SK-N-SH treated with all-trans-retinoic acid at 6 μM for 48 hours (cell line): ENCODE results near the gene MCFD2.
"Not testable (repeated sequence)": the region's sequence is repeated elsewhere in the genome, so short reads cannot be mapped to it uniquely, and the experiment has no call there.

Experiments
- ATAC-seq: fragments of 200-7000 bp; cut with Tn5 transposase; 3 replicates; pipeline ENCODE4 v1.9.1; 2020; ENCODE audit warnings: mild to moderate bottlenecking, moderate library complexity
- ARNTL ChIP-seq: fragments of 450-650 bp; formaldehyde crosslinking; IDR thresholded peaks from 2 replicates; pipeline ENCODE4 v1.5.0; 2020; ENCODE audit warnings: low read depth, mild to moderate bottlenecking, moderate library complexity, borderline replicate concordance
- BACH2 ChIP-seq: fragments of 250-450 bp; sonication (Bioruptor Pico); IDR thresholded peaks from 2 replicates; pipeline ENCODE4 v1.9.0; 2021; ENCODE audit warnings: mild to moderate bottlenecking, borderline replicate concordance
- CSDC2 ChIP-seq: fragments of 250-450 bp; sonication (Bioruptor Pico); IDR thresholded peaks from 2 replicates; pipeline ENCODE4 v1.5.0; 2020; ENCODE audit warnings: mild to moderate bottlenecking, moderate library complexity
- CSRNP3 ChIP-seq: fragments of 250-450 bp; sonication (Bioruptor Pico); IDR thresholded peaks from 2 replicates; pipeline ENCODE4 v1.5.1; 2021; ENCODE audit warnings: mild to moderate bottlenecking, moderate library complexity
- ESRRG ChIP-seq: fragments of 250-450 bp; sonication (Bioruptor Pico); IDR thresholded peaks from 2 replicates; pipeline ENCODE4 v1.6.1; 2021; ENCODE audit warnings: mild to moderate bottlenecking
- GLIS3 ChIP-seq: fragments of 250-450 bp; sonication (Bioruptor Pico); IDR thresholded peaks from 2 replicates; pipeline ENCODE4 v1.5.0; 2020; ENCODE audit warnings: mild to moderate bottlenecking, moderate library complexity
- OSR1 ChIP-seq: fragments of 250-450 bp; sonication (Bioruptor Pico); IDR thresholded peaks from 2 replicates; pipeline ENCODE4 v1.8.0; 2022; ENCODE audit warnings: moderate library complexity, mild to moderate bottlenecking, inconsistent platforms
- POU6F1 ChIP-seq: fragments of 250-450 bp; sonication (Bioruptor Pico); IDR thresholded peaks from 2 replicates; pipeline ENCODE4 v1.8.0; 2021; ENCODE audit warnings: low read depth, mild to moderate bottlenecking, moderate library complexity, borderline replicate concordance
- RARB ChIP-seq: fragments of 250-450 bp; sonication (Bioruptor Pico); IDR thresholded peaks from 2 replicates; pipeline ENCODE4 v1.8.0; 2021; ENCODE audit warnings: mild to moderate bottlenecking, moderate library complexity
- SNAI2 ChIP-seq: fragments of 250-450 bp; sonication (Bioruptor Pico); IDR thresholded peaks from 2 replicates; pipeline ENCODE4 v1.5.0; 2020; ENCODE audit warnings: mild to moderate bottlenecking, moderate library complexity
- TSHZ2 ChIP-seq: fragments of 250-450 bp; sonication (Bioruptor Pico); IDR thresholded peaks from 2 replicates; pipeline ENCODE4 v1.5.0; 2020; ENCODE audit warnings: mild to moderate bottlenecking, moderate library complexity
- ZC3H10 ChIP-seq: fragments of 250-450 bp; sonication (Bioruptor Pico); IDR thresholded peaks from 2 replicates; pipeline ENCODE4 v1.5.1; 2021; ENCODE audit warnings: mild to moderate bottlenecking, moderate library complexity
- ZFP3 ChIP-seq: fragments of 250-450 bp; sonication (Bioruptor Pico); IDR thresholded peaks from 2 replicates; pipeline ENCODE4 v1.5.0; 2020; ENCODE audit warnings: mild to moderate bottlenecking, moderate library complexity
- ZFP30 ChIP-seq: fragments of 450-650 bp; formaldehyde crosslinking; IDR thresholded peaks from 2 replicates; pipeline ENCODE4 v1.5.0; 2022; ENCODE audit warnings: mild to moderate bottlenecking, moderate library complexity
- ZNF565 ChIP-seq: fragments of 450-650 bp; formaldehyde crosslinking; conservative IDR thresholded peaks from 2 replicates; pipeline ENCODE4 v1.5.0; 2020; ENCODE audit warnings: low read depth, mild to moderate bottlenecking, moderate library complexity
- ZNF70 ChIP-seq: fragments of 450-650 bp; formaldehyde crosslinking; IDR thresholded peaks from 2 replicates; pipeline ENCODE4 v1.5.0; 2020; ENCODE audit warnings: mild to moderate bottlenecking, moderate library complexity
- ZNF8 ChIP-seq: fragments of 450-650 bp; formaldehyde crosslinking; IDR thresholded peaks from 2 replicates; pipeline ENCODE4 v1.5.0; 2020; ENCODE audit warnings: mild to moderate bottlenecking, moderate library complexity

MCFD2 gene

GRCh38 chr2:46909771-46910419, 5.7 kb downstream of the MCFD2 start (continued):
- no peak for TF ChIP-seq GLIS3 (CRISPR knock-in tag)
- no peak for TF ChIP-seq ZFP30 (CRISPR knock-in tag)
- TF ChIP-seq BACH2 (CRISPR knock-in tag): no peak
- TF ChIP-seq TSHZ2 (CRISPR knock-in tag): no peak

GRCh38 chr2:46909150-46909549, 6.5 kb downstream of the MCFD2 start:
- ATAC-seq: no peak
- no peak for TF ChIP-seq TSHZ2 (CRISPR knock-in tag)
- no peak for TF ChIP-seq ZNF8 (CRISPR knock-in tag)
- TF ChIP-seq GLIS3 (CRISPR knock-in tag): no peak
- no peak for TF ChIP-seq RARB (CRISPR knock-in tag)
- TF ChIP-seq OSR1 (CRISPR knock-in tag): no peak
- no peak for TF ChIP-seq ZNF70 (CRISPR knock-in tag)
- no peak for TF ChIP-seq BACH2 (CRISPR knock-in tag)
- no peak for TF ChIP-seq POU6F1 (CRISPR knock-in tag)

- ATAC-seq: not testable (repeated sequence)
Observed at GRCh38 chr2:46904908-46905678, 10.5 kb downstream of the MCFD2 start.

- ATAC-seq: not testable (repeated sequence)
Observed at GRCh38 chr2:46902980-46903379, 12.6 kb downstream of the MCFD2 start.

- no peak; the same call in 2 of the 3 replicates for ATAC-seq
- TF ChIP-seq RARB (CRISPR knock-in tag): no peak
- no peak for TF ChIP-seq BACH2 (CRISPR knock-in tag)
- no peak for TF ChIP-seq ZNF565
- TF ChIP-seq ZNF70 (CRISPR knock-in tag): no peak
- no peak for TF ChIP-seq POU6F1 (CRISPR knock-in tag)
- no peak for TF ChIP-seq ZNF8 (CRISPR knock-in tag)
- TF ChIP-seq ZFP3 (CRISPR knock-in tag): no peak
- no peak for TF ChIP-seq TSHZ2 (CRISPR knock-in tag)
- no peak for TF ChIP-seq CSDC2 (CRISPR knock-in tag)
- TF ChIP-seq CSRNP3 (CRISPR knock-in tag): no peak
- TF ChIP-seq SNAI2 (CRISPR knock-in tag): no peak
- no peak for TF ChIP-seq ESRRG (CRISPR knock-in tag)
- TF ChIP-seq ARNTL (CRISPR knock-in tag): no peak
- no peak for TF ChIP-seq ZC3H10 (CRISPR knock-in tag)
- no peak for TF ChIP-seq OSR1 (CRISPR knock-in tag)
Observed at GRCh38 chr2:46902465-46902864, 13.1 kb downstream of the MCFD2 start.
